HUDEP-2 (cell line): ENCODE results near the gene BOC.

Experiments
- DNase-seq, 76 experiments: peaks; one replicate each; lab custom pipeline; 2025; ENCODE audit not compliant: unreplicated experiment in 76 of 76; lab: John Stamatoyannopoulos, UW

The BOC gene

GRCh38 chr3:113265231-113265630 is 53.9 kb downstream of the BOC start:
- DNase-seq: no peak

- no peak for DNase-seq
Observed at GRCh38 chr3:113266738-113267137, 55.4 kb downstream of the BOC start.

- no peak for DNase-seq
Observed at GRCh38 chr3:113268311-113268710, 57.0 kb downstream of the BOC start.

- DNase-seq: no peak
Observed at GRCh38 chr3:113268942-113269341, 57.6 kb downstream of the BOC start.

GRCh38 chr3:113269661-113270060 is 58.3 kb downstream of the BOC start:
- DNase-seq: no peak

GRCh38 chr3:113270068-113270467 is 58.7 kb downstream of the BOC start:
- no peak for DNase-seq

- no peak for DNase-seq
Observed at GRCh38 chr3:113270786-113271185, 59.4 kb downstream of the BOC start.

- DNase-seq: no peak
Observed at GRCh38 chr3:113271189-113271588, 59.8 kb downstream of the BOC start.

GRCh38 chr3:113271594-113272384 is 60.4 kb downstream of the BOC start:
- peak in 20 of 76 experiments; percentile 3 to 70 (median 18) for DNase-seq

GRCh38 chr3:113272385-113272779 is 61.0 kb downstream of the BOC start:
- DNase-seq: no peak

GRCh38 chr3:113273011-113273410 is 61.7 kb downstream of the BOC start:
- no peak for DNase-seq

- DNase-seq: no peak
Observed at GRCh38 chr3:113273604-113274378, 62.4 kb downstream of the BOC start.

- DNase-seq: no peak
Observed at GRCh38 chr3:113274425-113275257, 63.3 kb downstream of the BOC start.

- no peak for DNase-seq
Observed at GRCh38 chr3:113275258-113275556, 63.9 kb downstream of the BOC start.

GRCh38 chr3:113275583-113275928 is 64.2 kb downstream of the BOC start:
- no peak for DNase-seq

- DNase-seq: peak in 5 of 76 experiments; percentile 6 to 23 (median 21)
Observed at GRCh38 chr3:113275929-113276750, 64.8 kb downstream of the BOC start.

- DNase-seq: no peak
Observed at GRCh38 chr3:113276751-113277080, 65.4 kb downstream of the BOC start.

GRCh38 chr3:113277414-113277813 is 66.1 kb downstream of the BOC start:
- DNase-seq: no peak

- DNase-seq: no peak
Observed at GRCh38 chr3:113277941-113278598, 66.7 kb downstream of the BOC start.

- no peak for DNase-seq
Observed at GRCh38 chr3:113278599-113278955, 67.2 kb downstream of the BOC start.
